HepG2 (cell line): ENCODE results near the gene ADAM19. TPM values are rescaled to one million over a fixed set of nuclear protein-coding genes. Genes with fewer than 3 reads are reported as not detected.

ENCODE experiments used
- ARID3A ChIP-seq: IDR thresholded peaks from 2 replicates; pipeline ENCODE4 v1.6.1; 2012; ENCODE audit warnings: low read depth, low read length, improper control_type of control experiment
- CSRNP2 ChIP-seq: sonication (generic); formaldehyde crosslinking; conservative IDR thresholded peaks from 2 replicates; pipeline ENCODE4 v1.8.0; 2022; ENCODE audit warnings: low read depth, missing genetic modification reagents
- ELF1 ChIP-seq: sonication (generic); formaldehyde crosslinking; IDR thresholded peaks from 2 replicates; pipeline ENCODE4 v1.4.0; 2020; ENCODE audit warnings: missing genetic modification reagents
- FOXA3 ChIP-seq: IDR thresholded peaks from 2 replicates; pipeline ENCODE4 v1.6.1; 2016; ENCODE audit warnings: missing genetic modification reagents, missing compliant biosample characterization
- JUNB ChIP-seq: sonication (generic); formaldehyde crosslinking; IDR thresholded peaks from 2 replicates; pipeline ENCODE4 v1.8.0; 2022; ENCODE audit warnings: missing genetic modification reagents, mild to moderate bottlenecking, borderline replicate concordance
- MATR3 ChIP-seq: sonication (generic); formaldehyde crosslinking; IDR thresholded peaks from 2 replicates; pipeline ENCODE4 v1.4.0; 2020; ENCODE audit warnings: missing genetic modification reagents
- MXD1 ChIP-seq: sonication (generic); formaldehyde crosslinking; IDR thresholded peaks from 2 replicates; pipeline ENCODE4 v1.4.0; 2020; ENCODE audit warnings: mild to moderate bottlenecking, missing genetic modification reagents
- SIN3A ChIP-seq: IDR thresholded peaks from 2 replicates; pipeline ENCODE4 v1.6.1; 2011; ENCODE audit warnings: low read depth, mild to moderate bottlenecking, control low read depth, low read length, borderline replicate concordance
- SRSF4 ChIP-seq: fragments of 200-400 bp; formaldehyde crosslinking; IDR thresholded peaks from one replicate; pipeline ENCODE4 v1.6.1; 2018; ENCODE audit warnings: mild to moderate bottlenecking, low read depth, low read length, moderate library complexity; ENCODE audit not compliant: poor library complexity, severe bottlenecking
- TFAP4 ChIP-seq: sonication (generic); IDR thresholded peaks from 2 replicates; pipeline ENCODE4 v1.6.1; 2016; ENCODE audit warnings: low read depth, borderline replicate concordance
- THAP8 ChIP-seq: sonication (generic); formaldehyde crosslinking; IDR thresholded peaks from 2 replicates; pipeline ENCODE4 v1.5.1; 2020; ENCODE audit warnings: missing genetic modification reagents, mild to moderate bottlenecking, borderline replicate concordance
- ZBTB14 ChIP-seq: sonication (generic); formaldehyde crosslinking; IDR thresholded peaks from 2 replicates; pipeline ENCODE4 v1.4.0; 2020; ENCODE audit warnings: missing genetic modification reagents
- ZBTB49 ChIP-seq: sonication (generic); formaldehyde crosslinking; IDR thresholded peaks from 2 replicates; pipeline ENCODE4 v1.4.0; 2020; ENCODE audit warnings: missing genetic modification reagents, borderline replicate concordance
- ZNF143 ChIP-seq: sonication (generic); formaldehyde crosslinking; IDR thresholded peaks from 2 replicates; pipeline ENCODE4 v1.4.0; 2020; ENCODE audit warnings: missing genetic modification reagents
- ZNF230 ChIP-seq: sonication (generic); formaldehyde crosslinking; IDR thresholded peaks from 2 replicates; pipeline ENCODE4 v1.4.0; 2020; ENCODE audit warnings: mild to moderate bottlenecking, missing genetic modification reagents
- ZNF280B ChIP-seq: sonication (generic); formaldehyde crosslinking; IDR thresholded peaks from 2 replicates; pipeline ENCODE4 v1.5.0; 2020; ENCODE audit warnings: missing genetic modification reagents, mild to moderate bottlenecking, borderline replicate concordance
- ZNF572 ChIP-seq: sonication (generic); formaldehyde crosslinking; IDR thresholded peaks from 2 replicates; pipeline ENCODE4 v1.5.1; 2020; ENCODE audit warnings: mild to moderate bottlenecking, missing genetic modification reagents
- polyA plus RNA-seq, 8 experiments: library from polyadenylated mRNA; depleted of rRNA in 3 of 8; stranded (reverse) in 7 of 8; unstranded in 1 of 8; fragments of >200 nt; fragmentation: Illumina TruSeq in 4 of 8; extraction: Trizol in 4 of 8; gene quantifications; 2 replicates each; pipeline versions ENCODE4 v1.2.1 to v1.2.3, GENCODE V29; 2011 to 2016; ENCODE audit warnings: low read depth in 4 of 8, missing spikeins in 1 of 8, mixed read lengths in 1 of 8; ENCODE audit not compliant: insufficient read depth in 1 of 8
- total RNA-seq, 5 experiments: library from RNA; depleted of rRNA; stranded (reverse); fragments of >200 nt; fragmentation: Illumina TruSeq; extraction: Trizol; gene quantifications; 2 replicates each; pipeline ENCODE4 v1.2.3, GENCODE V29; 2016; ENCODE audit warnings: low read depth in 1 of 5

Gene ADAM19
- total and polyA plus RNA-seq, 2 of the 13 experiments (the other 11 are each of a cell fraction or from before 2014, with no cell fraction given) = 0.38 to 0.74 TPM

- TF ChIP-seq FOXA3 (CRISPR knock-in tag) (peak; percentile 38; the same call in 1 of the 2 replicates), ZBTB14 (CRISPR knock-in tag) (no peak), ZNF280B (CRISPR knock-in tag) (no peak), ELF1 (CRISPR knock-in tag) (no peak), TFAP4 (no peak), ZNF143 (CRISPR knock-in tag) (no peak), CSRNP2 (CRISPR knock-in tag) (no peak), ARID3A (no peak), THAP8 (CRISPR knock-in tag) (no peak), SIN3A (no peak), ZBTB49 (no peak), MXD1 (CRISPR knock-in tag) (no peak), MATR3 (CRISPR knock-in tag) (no peak), ZNF230 (CRISPR knock-in tag) (no peak), JUNB (CRISPR knock-in tag) (no peak), ZNF572 (CRISPR knock-in tag) (no peak), SRSF4 (no peak)
Observed at GRCh38 chr5:157477814-157478494, 97.6 kb downstream of the ADAM19 start (continued).
